ENCODE data around the gene RAB11FIP4. TPM values are rescaled to one million over a fixed set of nuclear protein-coding genes. Genes with fewer than 3 reads are reported as not detected.

The RAB11FIP4 gene
- total and polyA plus RNA-seq, 2 of the 13 experiments (the other 11 are each of a cell fraction or from before 2014, with no cell fraction given) = 28.0 to 89.3 TPM

GRCh38 chr17:31416503-31416923 lies 25.0 kb downstream of the RAB11FIP4 start (continued):
- TF ChIP-seq, protein P1, sequence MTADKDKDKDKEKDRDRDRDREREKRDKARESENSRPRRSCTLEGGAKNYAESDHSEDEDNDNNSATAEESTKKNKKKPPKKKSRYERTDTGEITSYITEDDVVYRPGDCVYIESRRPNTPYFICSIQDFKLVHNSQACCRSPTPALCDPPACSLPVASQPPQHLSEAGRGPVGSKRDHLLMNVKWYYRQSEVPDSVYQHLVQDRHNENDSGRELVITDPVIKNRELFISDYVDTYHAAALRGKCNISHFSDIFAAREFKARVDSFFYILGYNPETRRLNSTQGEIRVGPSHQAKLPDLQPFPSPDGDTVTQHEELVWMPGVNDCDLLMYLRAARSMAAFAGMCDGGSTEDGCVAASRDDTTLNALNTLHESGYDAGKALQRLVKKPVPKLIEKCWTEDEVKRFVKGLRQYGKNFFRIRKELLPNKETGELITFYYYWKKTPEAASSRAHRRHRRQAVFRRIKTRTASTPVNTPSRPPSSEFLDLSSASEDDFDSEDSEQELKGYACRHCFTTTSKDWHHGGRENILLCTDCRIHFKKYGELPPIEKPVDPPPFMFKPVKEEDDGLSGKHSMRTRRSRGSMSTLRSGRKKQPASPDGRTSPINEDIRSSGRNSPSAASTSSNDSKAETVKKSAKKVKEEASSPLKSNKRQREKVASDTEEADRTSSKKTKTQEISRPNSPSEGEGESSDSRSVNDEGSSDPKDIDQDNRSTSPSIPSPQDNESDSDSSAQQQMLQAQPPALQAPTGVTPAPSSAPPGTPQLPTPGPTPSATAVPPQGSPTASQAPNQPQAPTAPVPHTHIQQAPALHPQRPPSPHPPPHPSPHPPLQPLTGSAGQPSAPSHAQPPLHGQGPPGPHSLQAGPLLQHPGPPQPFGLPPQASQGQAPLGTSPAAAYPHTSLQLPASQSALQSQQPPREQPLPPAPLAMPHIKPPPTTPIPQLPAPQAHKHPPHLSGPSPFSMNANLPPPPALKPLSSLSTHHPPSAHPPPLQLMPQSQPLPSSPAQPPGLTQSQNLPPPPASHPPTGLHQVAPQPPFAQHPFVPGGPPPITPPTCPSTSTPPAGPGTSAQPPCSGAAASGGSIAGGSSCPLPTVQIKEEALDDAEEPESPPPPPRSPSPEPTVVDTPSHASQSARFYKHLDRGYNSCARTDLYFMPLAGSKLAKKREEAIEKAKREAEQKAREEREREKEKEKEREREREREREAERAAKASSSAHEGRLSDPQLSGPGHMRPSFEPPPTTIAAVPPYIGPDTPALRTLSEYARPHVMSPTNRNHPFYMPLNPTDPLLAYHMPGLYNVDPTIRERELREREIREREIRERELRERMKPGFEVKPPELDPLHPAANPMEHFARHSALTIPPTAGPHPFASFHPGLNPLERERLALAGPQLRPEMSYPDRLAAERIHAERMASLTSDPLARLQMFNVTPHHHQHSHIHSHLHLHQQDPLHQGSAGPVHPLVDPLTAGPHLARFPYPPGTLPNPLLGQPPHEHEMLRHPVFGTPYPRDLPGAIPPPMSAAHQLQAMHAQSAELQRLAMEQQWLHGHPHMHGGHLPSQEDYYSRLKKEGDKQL (CRISPR knock-in tag; IDR thresholded peaks at IDR 0.05; ENCODE audit: low read depth) = no peak
- no peak for TF ChIP-seq ATF7 (IDR thresholded peaks at IDR 0.05)
- TF ChIP-seq ATF7 (CRISPR knock-in tag; IDR thresholded peaks at IDR 0.05) = no peak
- TF ChIP-seq SMC3 (IDR thresholded peaks at IDR 0.05; ENCODE audit: low read length) = no peak
- no peak for TF ChIP-seq SP2 (CRISPR knock-in tag; IDR thresholded peaks at IDR 0.05)
- 0 out of 2 replicates have a peak, but pooled peaks have one; percentile 25 for TF ChIP-seq SP5 (CRISPR knock-in tag; IDR thresholded peaks at IDR 0.05; ENCODE audit: borderline replicate concordance, low read depth)
- TF ChIP-seq ZNF251 (CRISPR knock-in tag; IDR thresholded peaks at IDR 0.05) = no peak
- peak; percentile 89 for TF ChIP-seq PHF21A (CRISPR knock-in tag; IDR thresholded peaks at IDR 0.05)
- TF ChIP-seq ZBTB42 (CRISPR knock-in tag; IDR thresholded peaks at IDR 0.05) = peak; percentile 92
- 0 out of 2 replicates have a peak, but pooled peaks have one; percentile 13 for TF ChIP-seq KDM1A (CRISPR knock-in tag; IDR thresholded peaks at IDR 0.05)
- no peak for TF ChIP-seq TP53 (CRISPR knock-in tag; conservative IDR thresholded peaks at IDR 0.05)
- TF ChIP-seq RAD51 (IDR thresholded peaks at IDR 0.05; ENCODE audit: borderline replicate concordance) = no peak
- TF ChIP-seq ZFP36L2 (CRISPR knock-in tag; IDR thresholded peaks at IDR 0.05) = no peak
- no peak for TF ChIP-seq ZNF768 (CRISPR knock-in tag; IDR thresholded peaks at IDR 0.05)
- no peak for TF ChIP-seq SRF (IDR thresholded peaks at IDR 0.05; ENCODE audit: low read depth, low read length)
- no peak for TF ChIP-seq ZBTB49 (CRISPR knock-in tag; IDR thresholded peaks at IDR 0.05; ENCODE audit: borderline replicate concordance)
- TF ChIP-seq, protein P2, sequence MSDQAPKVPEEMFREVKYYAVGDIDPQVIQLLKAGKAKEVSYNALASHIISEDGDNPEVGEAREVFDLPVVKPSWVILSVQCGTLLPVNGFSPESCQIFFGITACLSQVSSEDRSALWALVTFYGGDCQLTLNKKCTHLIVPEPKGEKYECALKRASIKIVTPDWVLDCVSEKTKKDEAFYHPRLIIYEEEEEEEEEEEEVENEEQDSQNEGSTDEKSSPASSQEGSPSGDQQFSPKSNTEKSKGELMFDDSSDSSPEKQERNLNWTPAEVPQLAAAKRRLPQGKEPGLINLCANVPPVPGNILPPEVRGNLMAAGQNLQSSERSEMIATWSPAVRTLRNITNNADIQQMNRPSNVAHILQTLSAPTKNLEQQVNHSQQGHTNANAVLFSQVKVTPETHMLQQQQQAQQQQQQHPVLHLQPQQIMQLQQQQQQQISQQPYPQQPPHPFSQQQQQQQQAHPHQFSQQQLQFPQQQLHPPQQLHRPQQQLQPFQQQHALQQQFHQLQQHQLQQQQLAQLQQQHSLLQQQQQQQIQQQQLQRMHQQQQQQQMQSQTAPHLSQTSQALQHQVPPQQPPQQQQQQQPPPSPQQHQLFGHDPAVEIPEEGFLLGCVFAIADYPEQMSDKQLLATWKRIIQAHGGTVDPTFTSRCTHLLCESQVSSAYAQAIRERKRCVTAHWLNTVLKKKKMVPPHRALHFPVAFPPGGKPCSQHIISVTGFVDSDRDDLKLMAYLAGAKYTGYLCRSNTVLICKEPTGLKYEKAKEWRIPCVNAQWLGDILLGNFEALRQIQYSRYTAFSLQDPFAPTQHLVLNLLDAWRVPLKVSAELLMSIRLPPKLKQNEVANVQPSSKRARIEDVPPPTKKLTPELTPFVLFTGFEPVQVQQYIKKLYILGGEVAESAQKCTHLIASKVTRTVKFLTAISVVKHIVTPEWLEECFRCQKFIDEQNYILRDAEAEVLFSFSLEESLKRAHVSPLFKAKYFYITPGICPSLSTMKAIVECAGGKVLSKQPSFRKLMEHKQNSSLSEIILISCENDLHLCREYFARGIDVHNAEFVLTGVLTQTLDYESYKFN (CRISPR knock-in tag; conservative IDR thresholded peaks at IDR 0.05) = peak; percentile 61
- TF ChIP-seq PAWR (CRISPR knock-in tag; IDR thresholded peaks at IDR 0.05; ENCODE audit: borderline replicate concordance) = no peak
- no peak for TF ChIP-seq ARID3A (IDR thresholded peaks at IDR 0.05; ENCODE audit: low read depth, low read length)

Measured in HepG2 (cell line).